Stimulated activated CD4-positive, alpha-beta T cell treated with anti-CD3 and anti-CD28 coated beads, Interleukin-12 subunit alpha, Interleukin-12 subunit beta, amount 100 ng/mL, for 48 hours (primary cell): ENCODE results near the gene S100P.
"Not testable (repeated sequence)": the region's sequence is repeated elsewhere in the genome, so short reads cannot be mapped to it uniquely, and the experiment has no call there.

Experiments
- DNase-seq, 3 donors: peaks; one replicate each; pipeline ENCODE4 v3.0.0-alpha.2; 2020; ENCODE audit warnings: low read depth in 2 of 3, low spot score in 1 of 3

The S100P gene

DNA sequence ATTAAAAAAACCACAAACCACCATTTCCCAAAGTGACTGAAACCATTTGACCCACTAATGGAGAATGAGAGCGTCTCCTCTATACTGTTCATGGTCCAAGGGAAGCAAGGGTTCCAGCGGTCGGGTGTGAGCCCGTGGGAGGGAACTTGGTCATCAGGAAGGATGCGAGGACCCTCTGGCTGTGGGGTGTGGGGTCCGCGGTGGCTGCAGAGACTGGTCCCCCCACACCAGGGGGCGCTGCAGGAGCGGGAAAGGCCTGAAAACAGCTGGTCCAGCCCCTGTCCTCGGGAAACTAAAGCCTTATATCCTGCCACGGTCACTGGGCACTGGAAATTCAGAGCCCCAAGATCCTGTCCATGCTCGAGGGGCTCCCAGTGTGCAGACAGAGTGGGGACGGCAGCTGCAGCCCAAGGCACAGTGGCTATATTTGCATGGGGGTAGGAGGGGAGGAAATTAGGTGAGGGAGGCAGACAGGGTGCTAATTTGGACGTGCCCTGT is 26.6 kb downstream of the S100P start:
- peak; percentile 55 to 80 (median 80) for DNase-seq

DNA sequence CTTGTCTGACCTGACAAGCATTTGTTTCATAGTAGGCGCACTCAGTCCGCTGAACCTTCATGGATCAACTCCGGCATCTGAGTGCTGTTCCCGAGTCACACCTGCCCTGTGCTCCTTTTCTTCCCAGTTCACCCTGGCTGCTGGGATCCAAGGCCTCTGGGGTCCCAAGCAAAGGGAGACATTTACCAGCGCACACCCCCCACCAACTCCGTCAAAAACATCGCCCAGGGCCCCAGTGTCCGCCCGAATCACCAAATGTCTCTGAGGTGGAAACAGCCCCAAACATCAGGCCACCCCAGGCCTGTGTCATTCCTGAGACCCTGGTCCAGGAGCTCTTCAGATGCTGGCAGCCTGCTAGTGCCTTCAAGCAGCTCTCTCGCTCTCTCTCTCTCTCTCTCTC is 27.4 kb downstream of the S100P start:
- DNase-seq = no peak

- no peak for DNase-seq
Measured at GRCh38 chr4:6722891-6723290, 29.2 kb downstream of the S100P start.

GRCh38 chr4:6723851-6724250 is 30.2 kb downstream of the S100P start:
- no peak for DNase-seq

DNA sequence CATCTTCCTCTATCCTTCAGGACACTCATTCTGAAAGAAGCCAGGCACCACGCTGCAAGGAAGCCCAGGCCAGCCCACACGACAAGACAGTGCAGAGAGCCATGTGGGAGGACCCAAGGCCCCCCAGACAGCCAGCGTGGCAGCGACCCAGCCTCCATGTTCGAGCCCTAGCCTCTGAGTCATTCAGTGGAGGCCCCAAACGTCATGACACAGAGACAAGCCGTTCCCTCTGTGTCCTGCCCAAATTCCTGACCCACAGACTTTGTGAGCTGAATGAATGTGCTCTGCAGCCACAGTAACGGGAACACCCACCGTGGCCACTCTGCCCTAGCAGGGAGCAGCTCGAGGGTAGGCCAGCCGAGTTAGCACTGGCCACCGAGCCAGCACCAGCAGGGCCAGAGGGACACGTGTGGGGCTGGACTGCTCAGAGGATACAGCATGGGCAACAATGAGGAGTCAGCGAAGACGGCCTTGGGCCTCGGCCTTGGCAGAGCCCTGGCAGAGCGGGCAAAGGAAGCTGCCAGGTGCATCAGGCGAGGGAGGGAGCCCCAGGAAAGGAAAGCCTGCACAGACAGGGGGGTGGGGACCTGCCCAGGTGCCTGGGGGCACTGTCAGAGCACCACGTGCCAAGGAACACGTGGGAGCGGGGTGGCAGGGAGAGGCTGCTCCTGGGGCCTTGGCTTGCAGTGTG is 30.9 kb downstream of the S100P start:
- no peak for DNase-seq

- DNase-seq = not testable (repeated sequence)
Measured at GRCh38 chr4:6725427-6725961, 31.8 kb downstream of the S100P start.

- DNase-seq = no peak
Measured at GRCh38 chr4:6727081-6727942, 33.6 kb downstream of the S100P start.

DNA sequence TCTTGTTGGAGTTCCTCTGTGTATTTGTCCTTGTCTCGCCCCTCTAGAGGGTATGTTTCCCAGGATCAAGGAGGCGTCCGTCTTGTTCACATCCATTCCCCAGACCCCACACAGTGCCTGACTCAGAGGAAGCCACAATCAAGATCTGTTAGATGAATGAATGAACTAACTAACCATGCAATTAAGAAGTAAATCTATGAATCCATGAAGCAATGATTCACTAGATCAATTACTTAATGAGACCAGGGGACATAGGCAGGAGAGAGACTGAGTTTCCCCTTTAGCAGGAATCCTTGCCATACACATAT is 34.2 kb downstream of the S100P start:
- DNase-seq = no peak

DNA sequence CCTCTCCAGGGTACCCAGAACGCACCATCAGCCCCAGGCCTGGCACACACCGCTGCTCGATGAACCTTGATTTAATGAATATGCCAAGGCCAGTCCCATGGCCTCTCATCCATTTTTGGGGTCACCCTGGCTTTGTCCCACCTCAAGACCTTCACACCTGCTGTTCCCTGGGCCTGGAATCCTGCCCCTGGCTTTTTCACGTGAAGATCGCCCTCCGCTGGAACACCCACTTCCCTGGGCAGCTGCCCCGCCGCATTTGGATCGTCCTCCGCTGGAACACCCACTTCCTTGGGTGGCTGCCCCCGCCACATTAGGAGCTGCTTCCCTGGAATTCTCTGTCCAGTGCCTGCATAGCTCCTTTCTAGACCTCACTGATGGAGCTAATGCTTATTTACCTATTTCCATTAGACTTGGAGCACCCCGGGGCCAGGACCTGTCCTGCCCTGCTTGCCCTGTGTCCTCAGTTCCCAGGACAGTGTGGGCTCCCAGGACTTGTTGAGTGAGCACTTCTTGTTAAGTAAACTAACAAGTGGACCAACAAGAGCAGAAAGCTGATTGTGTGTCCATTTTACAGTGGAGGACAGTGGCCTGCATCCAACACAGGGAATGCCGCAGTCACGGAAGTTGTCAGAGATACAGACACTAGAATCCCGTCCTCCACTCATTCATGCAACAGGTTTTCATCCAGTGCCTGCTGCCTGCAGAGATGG is 34.8 kb downstream of the S100P start:
- DNase-seq = no peak

- no peak for DNase-seq
Measured at GRCh38 chr4:6730603-6731317, 37.1 kb downstream of the S100P start.

DNA sequence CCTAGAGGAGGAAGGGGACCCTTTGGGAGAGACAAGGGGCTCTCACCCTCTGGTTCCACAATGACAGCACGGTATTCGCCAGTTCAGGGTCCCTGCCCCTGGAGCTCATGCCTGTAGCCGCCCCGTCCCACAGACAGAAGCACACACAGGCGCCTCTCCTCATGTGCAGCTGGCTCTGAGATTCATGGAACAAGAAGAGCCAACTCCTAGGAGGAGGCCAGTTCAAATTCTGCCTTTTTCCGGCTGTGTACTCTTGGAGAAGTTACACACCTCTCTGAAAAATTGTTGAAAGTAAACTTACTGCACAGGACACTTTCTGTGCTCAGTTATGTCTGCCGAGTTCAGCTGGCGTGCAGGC is 37.6 kb downstream of the S100P start:
- no peak for DNase-seq

DNA sequence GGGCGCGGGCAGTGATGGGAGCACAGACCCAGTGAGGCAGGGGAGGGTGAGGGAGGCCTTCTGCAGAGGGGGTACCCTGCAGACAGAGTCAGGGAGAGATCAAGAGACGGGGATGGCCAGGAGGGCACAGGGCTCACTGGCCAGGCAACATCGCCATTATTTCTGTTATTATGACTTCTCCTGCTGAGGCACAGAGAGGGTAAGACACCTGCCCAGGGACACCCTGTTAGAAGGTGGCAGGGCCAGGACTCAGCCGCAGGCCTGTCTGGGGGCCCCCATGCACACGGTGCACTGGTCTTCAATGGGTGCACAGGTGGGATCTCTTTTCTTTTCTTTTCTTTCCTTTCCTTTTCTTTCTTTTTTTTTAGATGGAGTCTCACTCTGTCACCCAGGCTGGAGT is 38.1 kb downstream of the S100P start:
- no peak for DNase-seq

- DNase-seq = no peak
Measured at GRCh38 chr4:6732441-6733357, 39.0 kb downstream of the S100P start.

- DNase-seq = no peak
Measured at GRCh38 chr4:6733358-6734164, 39.9 kb downstream of the S100P start.

- no peak for DNase-seq
Measured at GRCh38 chr4:6734165-6734786, 40.6 kb downstream of the S100P start.

- no peak for DNase-seq
Measured at GRCh38 chr4:6739920-6740319, 46.2 kb downstream of the S100P start.

DNA sequence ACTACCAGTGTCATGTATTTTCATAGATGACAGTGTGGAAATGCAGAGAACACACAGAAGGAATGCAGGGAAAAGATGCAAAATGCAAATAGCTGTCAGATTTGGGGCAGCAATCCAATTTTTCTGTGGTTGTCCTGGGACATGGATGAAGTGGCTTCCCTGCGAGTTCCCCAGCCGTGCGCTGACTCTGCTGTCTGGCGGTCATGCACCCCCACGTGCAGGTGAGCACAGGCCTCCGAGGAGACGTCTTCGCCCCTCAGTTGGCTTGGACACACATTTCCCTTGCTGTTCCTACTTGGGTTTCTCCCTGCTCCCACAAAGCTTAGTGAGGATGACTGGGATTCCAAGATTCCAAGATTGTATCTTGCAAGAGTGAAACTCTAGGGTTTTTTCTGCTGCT is 46.7 kb downstream of the S100P start:
- no peak for DNase-seq

- DNase-seq = no peak
Measured at GRCh38 chr4:6742507-6742906, 48.8 kb downstream of the S100P start.

GRCh38 chr4:6742989-6743388 is 49.3 kb downstream of the S100P start:
- no peak for DNase-seq
